Panc1 (cell line): ENCODE measurements around the gene FXYD3. TPM values are rescaled to one million over a fixed set of nuclear protein-coding genes. Genes with fewer than 3 reads are reported as not detected.

Experiments
- ATAC-seq: fragments of 200-7000 bp; cut with Tn5 transposase; 2 replicates; pipeline ENCODE4 v1.9.1; 2020; ENCODE audit warnings: mild to moderate bottlenecking, moderate library complexity
- BruUV-seq: library from RNA; stranded (reverse); fragments of 400-500 nt; replicated peaks from 2 replicates; lab custom pipeline; 2021; lab: Mats Ljungman, UMichigan
- CTCF ChIA-PET: fragments of 300-600 bp; sonication (Branson Sonifier 250); formaldehyde crosslinking; loops from one replicate; lab custom pipeline; 2022; ENCODE audit warnings: antibody characterized with exemption; lab: Charles Lee
- POLR2A ChIA-PET: fragments of 300-600 bp; sonication (Branson Sonifier 250); formaldehyde crosslinking; loops from one replicate; lab custom pipeline; 2022; ENCODE audit warnings: antibody characterized with exemption; lab: Charles Lee
- DNase-seq: peaks from one replicate; pipeline ENCODE4 v3.0.0-alpha.2; 2010; ENCODE audit warnings: low read depth, low spot score
- H3K27ac ChIP-seq: 2 replicates; pipeline ENCODE4 v1.5.1; 2011; ENCODE audit warnings: mild to moderate bottlenecking, low read length, inconsistent platforms
- H3K27me3 ChIP-seq: fragments of 200-500 bp; sonication (Bioruptor generic); 2 replicates; pipeline ENCODE4 v1.6.0; 2014; ENCODE audit warnings: low read length, inconsistent platforms; ENCODE audit not compliant: control insufficient read depth, insufficient read depth
- H3K36me3 ChIP-seq: fragments of 200-500 bp; sonication (Bioruptor generic); 2 replicates; pipeline ENCODE4 v1.5.1; 2014; ENCODE audit warnings: inconsistent platforms, mild to moderate bottlenecking, low read length, moderate library complexity; ENCODE audit not compliant: control insufficient read depth, insufficient read depth
- H3K4me1 ChIP-seq: 2 replicates; pipeline ENCODE4 v1.5.1; 2011; ENCODE audit warnings: inconsistent platforms, mild to moderate bottlenecking, low read length, moderate library complexity; ENCODE audit not compliant: control insufficient read depth, insufficient read depth
- H3K4me3 ChIP-seq, 2 experiments: 2 replicates each; pipeline ENCODE4 v1.5.1; 2011 to 2012; ENCODE audit warnings: low read depth in 2 of 2, low read length in 2 of 2, mild to moderate bottlenecking in 2 of 2, inconsistent platforms in 1 of 2, moderate library complexity in 1 of 2
- H3K9me3 ChIP-seq: fragments of 200-500 bp; sonication (Bioruptor generic); 2 replicates; pipeline ENCODE4 v1.5.1; 2014; ENCODE audit warnings: low read depth, mild to moderate bottlenecking, inconsistent platforms, low read length, moderate library complexity; ENCODE audit not compliant: control insufficient read depth, insufficient read depth
- POLR2AphosphoS5 ChIP-seq: IDR thresholded peaks from 2 replicates; pipeline ENCODE4 v1.6.1; 2012; ENCODE audit warnings: mild to moderate bottlenecking, low read depth, low read length, moderate library complexity
- SIN3A ChIP-seq: IDR thresholded peaks from 2 replicates; pipeline ENCODE4 v1.6.1; 2012; ENCODE audit warnings: low read depth, mild to moderate bottlenecking, low read length, moderate library complexity, borderline replicate concordance; ENCODE audit not compliant: insufficient read depth
- TCF7L2 ChIP-seq: IDR thresholded peaks from 2 replicates; pipeline ENCODE4 v1.6.1; 2011; ENCODE audit warnings: mild to moderate bottlenecking, low read depth, low read length, inconsistent platforms
- in situ Hi-C: cut with HindIII; loops from 2 replicates; pipeline ENCODE4 v1.10.0; 2016; ENCODE audit warnings: low sequenced_read_pairs, low pct_unique_long_range_greater_than_20kb
- intact Hi-C: fragments of 100-400 bp; cut with micrococcal nuclease; formaldehyde crosslinking; loops from one replicate; pipeline ENCODE4 v1.10.0; 2022; ENCODE audit not compliant: unreplicated experiment
- total RNA-seq: library from RNA; stranded (reverse); gene quantifications from one replicate; pipeline ENCODE4 v1.2.1, GENCODE V29; 2021; ENCODE audit not compliant: unreplicated experiment
- TF ChIP-seq, protein P1 (sequence below): fragments of 450-650 bp; IDR thresholded peaks from 2 replicates; pipeline ENCODE4 v1.5.1; 2017; ENCODE audit warnings: mild to moderate bottlenecking
- TF ChIP-seq, protein P2 (sequence below), 2 experiments: IDR thresholded peaks; 2 replicates each; pipeline ENCODE4 v1.6.1; 2011 to 2012; ENCODE audit warnings: low read depth in 2 of 2, control low read depth in 1 of 2, low read length in 1 of 2, mild to moderate bottlenecking in 1 of 2, moderate library complexity in 1 of 2; ENCODE audit not compliant: insufficient read depth in 1 of 2

The FXYD3 gene
- total RNA-seq, 1 experiment from 2014 or later: not detected

DNA sequence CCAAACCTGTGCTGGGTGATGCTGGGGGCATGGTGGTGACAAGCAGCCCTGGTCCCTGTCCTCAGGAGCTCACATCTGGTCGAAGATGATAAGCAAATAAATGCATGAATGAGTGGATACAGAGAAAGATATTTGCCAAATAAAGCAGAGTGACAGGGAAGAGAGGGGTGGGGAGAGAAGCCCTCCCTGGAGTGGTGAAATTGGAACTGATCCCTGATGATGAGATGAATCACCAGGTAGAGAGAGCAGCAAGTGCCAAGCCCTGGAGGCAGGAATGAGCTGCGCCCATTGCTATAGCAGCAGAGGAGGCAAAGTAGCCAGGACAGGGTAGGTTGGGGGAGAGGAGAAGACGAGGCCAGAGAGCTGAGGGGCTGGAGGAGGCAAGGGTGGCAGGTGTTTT is 52.6 kb downstream of the FXYD3 start:
- H3K27ac ChIP-seq: no peak overlapping the region
- peaks cover 33% of the 10 kb centered on the region; the same call in 1 of the 2 replicates for H3K9me3 ChIP-seq
- TF ChIP-seq SIN3A: no peak
- TF ChIP-seq, protein P1, sequence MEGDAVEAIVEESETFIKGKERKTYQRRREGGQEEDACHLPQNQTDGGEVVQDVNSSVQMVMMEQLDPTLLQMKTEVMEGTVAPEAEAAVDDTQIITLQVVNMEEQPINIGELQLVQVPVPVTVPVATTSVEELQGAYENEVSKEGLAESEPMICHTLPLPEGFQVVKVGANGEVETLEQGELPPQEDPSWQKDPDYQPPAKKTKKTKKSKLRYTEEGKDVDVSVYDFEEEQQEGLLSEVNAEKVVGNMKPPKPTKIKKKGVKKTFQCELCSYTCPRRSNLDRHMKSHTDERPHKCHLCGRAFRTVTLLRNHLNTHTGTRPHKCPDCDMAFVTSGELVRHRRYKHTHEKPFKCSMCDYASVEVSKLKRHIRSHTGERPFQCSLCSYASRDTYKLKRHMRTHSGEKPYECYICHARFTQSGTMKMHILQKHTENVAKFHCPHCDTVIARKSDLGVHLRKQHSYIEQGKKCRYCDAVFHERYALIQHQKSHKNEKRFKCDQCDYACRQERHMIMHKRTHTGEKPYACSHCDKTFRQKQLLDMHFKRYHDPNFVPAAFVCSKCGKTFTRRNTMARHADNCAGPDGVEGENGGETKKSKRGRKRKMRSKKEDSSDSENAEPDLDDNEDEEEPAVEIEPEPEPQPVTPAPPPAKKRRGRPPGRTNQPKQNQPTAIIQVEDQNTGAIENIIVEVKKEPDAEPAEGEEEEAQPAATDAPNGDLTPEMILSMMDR: no peak
- TF ChIP-seq POLR2AphosphoS5: no peak
- TF ChIP-seq TCF7L2: no peak
- TF ChIP-seq, protein P2, sequence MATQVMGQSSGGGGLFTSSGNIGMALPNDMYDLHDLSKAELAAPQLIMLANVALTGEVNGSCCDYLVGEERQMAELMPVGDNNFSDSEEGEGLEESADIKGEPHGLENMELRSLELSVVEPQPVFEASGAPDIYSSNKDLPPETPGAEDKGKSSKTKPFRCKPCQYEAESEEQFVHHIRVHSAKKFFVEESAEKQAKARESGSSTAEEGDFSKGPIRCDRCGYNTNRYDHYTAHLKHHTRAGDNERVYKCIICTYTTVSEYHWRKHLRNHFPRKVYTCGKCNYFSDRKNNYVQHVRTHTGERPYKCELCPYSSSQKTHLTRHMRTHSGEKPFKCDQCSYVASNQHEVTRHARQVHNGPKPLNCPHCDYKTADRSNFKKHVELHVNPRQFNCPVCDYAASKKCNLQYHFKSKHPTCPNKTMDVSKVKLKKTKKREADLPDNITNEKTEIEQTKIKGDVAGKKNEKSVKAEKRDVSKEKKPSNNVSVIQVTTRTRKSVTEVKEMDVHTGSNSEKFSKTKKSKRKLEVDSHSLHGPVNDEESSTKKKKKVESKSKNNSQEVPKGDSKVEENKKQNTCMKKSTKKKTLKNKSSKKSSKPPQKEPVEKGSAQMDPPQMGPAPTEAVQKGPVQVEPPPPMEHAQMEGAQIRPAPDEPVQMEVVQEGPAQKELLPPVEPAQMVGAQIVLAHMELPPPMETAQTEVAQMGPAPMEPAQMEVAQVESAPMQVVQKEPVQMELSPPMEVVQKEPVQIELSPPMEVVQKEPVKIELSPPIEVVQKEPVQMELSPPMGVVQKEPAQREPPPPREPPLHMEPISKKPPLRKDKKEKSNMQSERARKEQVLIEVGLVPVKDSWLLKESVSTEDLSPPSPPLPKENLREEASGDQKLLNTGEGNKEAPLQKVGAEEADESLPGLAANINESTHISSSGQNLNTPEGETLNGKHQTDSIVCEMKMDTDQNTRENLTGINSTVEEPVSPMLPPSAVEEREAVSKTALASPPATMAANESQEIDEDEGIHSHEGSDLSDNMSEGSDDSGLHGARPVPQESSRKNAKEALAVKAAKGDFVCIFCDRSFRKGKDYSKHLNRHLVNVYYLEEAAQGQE (IDR thresholded peaks at IDR 0.05; ENCODE audit: insufficient read depth in 1 of 2, low read depth in 2 of 2, low read length in 1 of 2): no peak
- ChIA-PET CTCF (interaction anchor here (0.7 kb wide), 1 partner anchor 127 kb away, joined by 5 read pairs; no protein-coding TSS in a partner anchor), POLR2A (no interaction called here)
- in situ Hi-C loops (no loop called here), intact Hi-C loops (no loop called here)
- ATAC-seq (0 out of 2 replicates have a peak, but pooled peaks have one; percentile 45), DNase-seq (no peak)
- no peak overlapping the region for H3K4me3 ChIP-seq
- no peaks in the 10 kb centered on the region for H3K4me1 ChIP-seq
- H3K36me3 ChIP-seq: no peaks in the 10 kb centered on the region
- no peaks in the 10 kb centered on the region for H3K27me3 ChIP-seq
- no TSS peak for BruUV-seq

DNA sequence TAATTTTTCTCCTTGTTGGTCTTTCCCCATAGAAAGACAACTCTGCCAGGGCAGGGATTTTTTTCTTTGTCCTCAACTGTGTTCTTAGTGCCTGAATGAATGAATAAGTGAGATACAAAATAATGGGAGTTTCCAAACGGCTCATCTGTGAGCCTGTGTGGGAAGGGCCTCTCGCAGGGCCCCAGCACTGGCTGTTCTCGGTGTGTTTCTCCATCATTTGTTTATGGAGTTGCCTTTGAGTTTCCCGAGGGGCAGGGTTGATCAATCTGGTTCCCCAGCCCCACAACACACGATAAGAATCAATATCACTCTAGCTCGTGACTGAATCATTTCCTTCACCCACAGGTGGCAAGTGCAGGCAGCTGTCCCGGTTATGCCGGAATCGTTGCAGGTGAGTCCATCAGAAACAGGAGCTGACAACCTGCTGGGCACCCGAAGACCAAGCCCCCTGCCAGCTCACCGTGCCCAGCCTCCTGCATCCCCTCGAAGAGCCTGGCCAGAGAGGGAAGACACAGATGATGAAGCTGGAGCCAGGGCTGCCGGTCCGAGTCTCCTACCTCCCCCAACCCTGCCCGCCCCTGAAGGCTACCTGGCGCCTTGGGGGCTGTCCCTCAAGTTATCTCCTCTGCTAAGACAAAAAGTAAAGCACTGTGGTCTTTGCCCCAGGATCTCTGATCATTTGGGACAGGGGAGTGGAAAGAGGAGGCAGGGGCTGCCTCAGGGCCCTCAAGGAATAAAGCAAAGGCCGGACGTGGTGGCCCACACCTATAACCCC is 53.8 kb downstream of the FXYD3 start:
- TF ChIP-seq POLR2AphosphoS5 (no peak), SIN3A (no peak), TCF7L2 (no peak)
- TF ChIP-seq, protein P1: no peak
- TF ChIP-seq, protein P2 (IDR thresholded peaks at IDR 0.05; ENCODE audit: insufficient read depth in 1 of 2, low read depth in 2 of 2, low read length in 1 of 2): no peak
- ChIA-PET CTCF (no interaction called here), POLR2A (no interaction called here)
- Histone ChIP-seq H3K27ac (no peak overlapping the region), H3K4me1 (no peaks in the 10 kb centered on the region), H3K9me3 (peaks cover 27% of the 10 kb centered on the region; the same call in 1 of the 2 replicates), H3K4me3 (no peak overlapping the region), H3K27me3 (no peaks in the 10 kb centered on the region), H3K36me3 (no peaks in the 10 kb centered on the region)
- BruUV-seq: no TSS peak
- no peak for DNase-seq
- in situ Hi-C loops: no loop called here
- intact Hi-C loops: no loop called here
- no peak for ATAC-seq
